MV-4-11 (cell line): Measurements from ENCODE around the gene RAD9A.

Source experiments
- DNase-seq: peaks from one replicate; lab custom pipeline; 2025; lab: John Stamatoyannopoulos, UW

RAD9A gene

GRCh38 chr11:67441098-67441563 lies 49.3 kb downstream of the RAD9A start:
- no peak for DNase-seq

DNA sequence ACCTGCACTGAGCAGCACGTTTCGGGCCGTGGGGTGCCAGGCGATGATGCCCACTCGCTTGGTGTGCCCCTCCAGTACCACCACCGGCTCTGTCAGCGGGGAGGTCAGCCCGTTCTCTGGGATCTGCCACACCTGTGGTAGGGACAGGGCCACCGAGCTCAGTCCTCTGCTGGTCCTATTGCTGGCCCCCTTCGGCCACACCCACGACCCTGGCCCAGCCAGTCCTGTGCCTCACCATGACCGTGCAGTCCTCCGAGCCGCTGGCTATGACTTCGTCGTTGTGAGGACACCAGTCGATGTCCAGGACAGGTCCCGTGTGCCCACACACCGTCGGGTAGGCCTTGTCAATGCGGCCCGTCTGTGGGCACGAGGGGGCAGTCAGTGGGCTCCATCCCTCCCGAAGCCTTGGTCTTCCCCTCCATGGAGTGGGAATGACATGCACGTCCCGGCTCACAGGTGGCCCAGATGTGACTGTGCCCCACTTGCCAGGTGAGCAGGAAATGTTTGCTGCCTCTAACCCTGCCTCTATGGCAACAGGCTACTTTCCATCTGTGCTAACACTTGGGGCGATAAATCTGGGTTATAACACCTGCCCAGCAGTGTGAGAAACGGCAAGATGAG lies 50.1 kb downstream of the RAD9A start:
- DNase-seq, result no peak

GRCh38 chr11:67442504-67443404 lies 51.0 kb downstream of the RAD9A start:
- no peak for DNase-seq

DNA sequence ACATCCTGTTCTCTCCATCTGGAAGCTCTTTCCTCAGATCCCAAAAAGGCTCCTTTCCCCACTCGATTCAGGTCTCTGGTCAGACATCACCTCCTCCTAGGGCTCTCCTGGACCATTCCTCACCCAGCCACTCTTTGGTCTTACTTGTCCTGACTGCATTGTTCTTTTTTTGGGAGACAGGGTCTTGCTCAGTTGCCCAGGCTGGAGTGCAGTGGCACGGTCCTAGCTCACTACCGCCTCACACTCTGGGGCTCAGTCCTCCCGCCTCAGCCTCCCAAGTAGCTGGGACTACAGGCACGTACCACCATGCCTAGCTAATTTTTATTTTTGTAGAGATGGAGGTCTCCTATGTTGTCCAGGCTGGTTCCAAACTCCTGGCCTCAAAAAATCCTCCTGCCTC lies 53.7 kb downstream of the RAD9A start:
- no peak for DNase-seq
